Caco-2 (cell line): ENCODE results near the gene RAB11FIP5. TPM values are rescaled to one million over a fixed set of nuclear protein-coding genes. Genes with fewer than 3 reads are reported as not detected.

ENCODE experiments used
- BruUV-seq: library from RNA; stranded (reverse); fragments of 400-500 nt; replicated peaks from 2 replicates; lab custom pipeline; 2021; lab: Mats Ljungman, UMichigan
- CTCF ChIA-PET: fragments of 300-600 bp; sonication (Branson Sonifier 250); formaldehyde crosslinking; loops from one replicate; lab custom pipeline; 2022; ENCODE audit warnings: antibody characterized with exemption; lab: Charles Lee
- POLR2A ChIA-PET: fragments of 300-600 bp; sonication (Branson Sonifier 250); formaldehyde crosslinking; loops from one replicate; lab custom pipeline; 2022; ENCODE audit warnings: antibody characterized with exemption; lab: Charles Lee
- DNase-seq, 2 experiments: peaks; one replicate each; pipeline versions ENCODE4 v3.0.0 to v3.0.0-alpha.2; 2020 to 2022
- H3K27me3 ChIP-seq: replicated peaks from 2 replicates; pipeline ENCODE4 v1.6.0; 2011; ENCODE audit warnings: low read length; ENCODE audit not compliant: control insufficient read depth, insufficient read depth
- H3K36me3 ChIP-seq: 2 replicates; pipeline ENCODE4 v1.5.1; 2011; ENCODE audit warnings: low read length; ENCODE audit not compliant: control insufficient read depth, insufficient read depth
- H3K4me1 ChIP-seq: fragments of 250-450 bp; sonication (Bioruptor Pico); 2 replicates; pipeline ENCODE4 v1.5.1; 2020; ENCODE audit warnings: mild to moderate bottlenecking
- H3K4me3 ChIP-seq: 2 replicates; pipeline ENCODE4 v1.5.1; 2011; ENCODE audit warnings: low read depth, mild to moderate bottlenecking, control low read depth, low read length
- H3K9me3 ChIP-seq: fragments of 250-450 bp; sonication (Bioruptor Pico); 2 replicates; pipeline ENCODE4 v1.5.1; 2020; ENCODE audit warnings: mild to moderate bottlenecking, moderate library complexity
- H3K27ac Mint-ChIP-seq: one replicate; pipeline ENCODE4 v1.8.0; 2022; ENCODE audit warnings: mixed read lengths; ENCODE audit not compliant: unreplicated experiment
- H3K27me3 Mint-ChIP-seq: one replicate; pipeline ENCODE4 v1.8.0; 2022; ENCODE audit warnings: mixed read lengths; ENCODE audit not compliant: insufficient read depth, unreplicated experiment
- H3K36me3 Mint-ChIP-seq: one replicate; pipeline ENCODE4 v1.8.0; 2022; ENCODE audit warnings: mild to moderate bottlenecking, mixed read lengths; ENCODE audit not compliant: insufficient read depth, unreplicated experiment
- H3K4me1 Mint-ChIP-seq: one replicate; pipeline ENCODE4 v1.8.0; 2022; ENCODE audit warnings: low read depth, mixed read lengths; ENCODE audit not compliant: unreplicated experiment
- H3K4me3 Mint-ChIP-seq: one replicate; pipeline ENCODE4 v1.8.0; 2022; ENCODE audit warnings: mild to moderate bottlenecking, moderate library complexity, mixed read lengths; ENCODE audit not compliant: unreplicated experiment
- H3K9me3 Mint-ChIP-seq: one replicate; pipeline ENCODE4 v1.8.0; 2022; ENCODE audit warnings: mixed read lengths; ENCODE audit not compliant: unreplicated experiment
- CTCF ChIP-seq, 2 experiments: fragments of 200-600 bp in 1 of 2; IDR thresholded peaks; 1 replicate in 1 of 2; 2 replicates in 1 of 2; pipeline versions ENCODE4 v1.5.1 to v1.8.0; 2011 to 2022; ENCODE audit warnings: antibody characterized with exemption in 1 of 2, control low read depth in 1 of 2, inconsistent platforms in 1 of 2, low read depth in 1 of 2, low read length in 1 of 2, mild to moderate bottlenecking in 1 of 2, moderate library complexity in 1 of 2; ENCODE audit not compliant: insufficient read depth in 1 of 2, severe bottlenecking in 1 of 2, unreplicated experiment in 1 of 2
- intact Hi-C: fragments of 100-400 bp; cut with micrococcal nuclease; formaldehyde crosslinking; loops from one replicate; pipeline ENCODE4 v1.10.0; 2022; ENCODE audit not compliant: unreplicated experiment
- total RNA-seq: library from RNA; stranded (reverse); gene quantifications from 2 replicates; pipeline ENCODE4 v1.2.3, GENCODE V29; 2022

RAB11FIP5 gene
- total RNA-seq, 1 experiment from 2014 or later: 17.3 TPM

- Histone ChIP-seq H3K4me3 (no peak overlapping the region), H3K9me3 (no peaks in the 10 kb centered on the region), H3K27me3 (no peaks in the 10 kb centered on the region; the same call in 1 of the 2 replicates), H3K4me1 (no peaks in the 10 kb centered on the region), H3K36me3 (no peaks in the 10 kb centered on the region)
- no peaks in the 10 kb centered on the region for H3K4me1 Mint-ChIP-seq
- TF ChIP-seq CTCF (IDR thresholded peaks at IDR 0.05; ENCODE audit: insufficient read depth in 1 of 2, low read depth in 1 of 2, low read length in 1 of 2, severe bottlenecking in 1 of 2, unreplicated experiment in 1 of 2): no peak
- intact Hi-C loops: no loop called here
- POLR2A ChIA-PET: interaction anchor here (0.6 kb wide), 1 partner anchor 60 kb away, joined by 10 read pairs; no protein-coding TSS in a partner anchor
- DNase-seq: no peak
- no peaks in the 10 kb centered on the region for H3K27me3 Mint-ChIP-seq
- no peaks in the 10 kb centered on the region for H3K9me3 Mint-ChIP-seq
- H3K4me3 Mint-ChIP-seq: no peak overlapping the region
- no peaks in the 10 kb centered on the region for H3K36me3 Mint-ChIP-seq
- CTCF ChIA-PET: no interaction called here
- no peak overlapping the region for H3K27ac Mint-ChIP-seq
- no TSS peak for BruUV-seq
Measured at GRCh38 chr2:73117441-73117840, 4.7 kb upstream of the RAB11FIP5 start.

- Histone ChIP-seq H3K4me1 (peaks cover 3% of the 10 kb centered on the region), H3K4me3 (no peak overlapping the region), H3K36me3 (no peaks in the 10 kb centered on the region), H3K9me3 (no peaks in the 10 kb centered on the region), H3K27me3 (no peaks in the 10 kb centered on the region; the same call in 1 of the 2 replicates)
- Mint-ChIP-seq H3K4me3 (no peak overlapping the region), H3K27ac (no peak overlapping the region), H3K4me1 (no peaks in the 10 kb centered on the region), H3K9me3 (no peaks in the 10 kb centered on the region), H3K36me3 (peaks cover 6% of the 10 kb centered on the region), H3K27me3 (no peaks in the 10 kb centered on the region)
- no peak for TF ChIP-seq CTCF (IDR thresholded peaks at IDR 0.05; ENCODE audit: insufficient read depth in 1 of 2, low read depth in 1 of 2, low read length in 1 of 2, severe bottlenecking in 1 of 2, unreplicated experiment in 1 of 2)
- no TSS peak for BruUV-seq
- ChIA-PET CTCF (no interaction called here), POLR2A (no interaction called here)
- intact Hi-C loops: no loop called here
- DNase-seq: no peak
Measured at GRCh38 chr2:73116182-73116960, 3.6 kb upstream of the RAB11FIP5 start.

- H3K27ac Mint-ChIP-seq: no peak overlapping the region
Measured at GRCh38 chr2:73114273-73114867, 1.6 kb upstream of the RAB11FIP5 start.

More at GRCh38 chr2:73114273-73114867, 1.6 kb upstream of the RAB11FIP5 start:
- H3K4me1 Mint-ChIP-seq: peaks cover 15% of the 10 kb centered on the region
- TF ChIP-seq CTCF (IDR thresholded peaks at IDR 0.05; ENCODE audit: insufficient read depth in 1 of 2, low read depth in 1 of 2, low read length in 1 of 2, severe bottlenecking in 1 of 2, unreplicated experiment in 1 of 2): no peak
- no peaks in the 10 kb centered on the region for H3K36me3 ChIP-seq
- peaks cover 13% of the 10 kb centered on the region for H3K4me1 ChIP-seq
- H3K27me3 Mint-ChIP-seq: no peaks in the 10 kb centered on the region
- ChIA-PET POLR2A (no interaction called here), CTCF (interaction anchor here (1.2 to 1.9 kb wide), 2 partner anchors 63 to 98 kb away, joined by 3 to 8 read pairs; no protein-coding TSS in a partner anchor)
- peaks cover 6% of the 10 kb centered on the region for H3K36me3 Mint-ChIP-seq
- H3K4me3 ChIP-seq: no peak overlapping the region
- intact Hi-C loops: loop anchor here (5.0 kb wide), 1 partner anchor 197 kb away; the partner anchor contains the start of gene EMX1
- H3K27me3 ChIP-seq: no peaks in the 10 kb centered on the region; the same call in 1 of the 2 replicates
- no peaks in the 10 kb centered on the region for H3K9me3 ChIP-seq
- no TSS peak for BruUV-seq
- no peak for DNase-seq
- H3K4me3 Mint-ChIP-seq: peak overlapping the region; percentile 66
- no peaks in the 10 kb centered on the region for H3K9me3 Mint-ChIP-seq
